Colon (tissue), 2 donors: ENCODE data around the gene APLP1.
"Not testable (repeated sequence)": the region's sequence is repeated elsewhere in the genome, so short reads cannot be mapped to it uniquely, and the experiment has no call there.

Experiments used
- FAIRE-seq: peaks from 2 replicates; lab custom pipeline; 2012; peaks lifted over from hg19 to GRCh38; lab: Jason Lieb, UNC
- donor health status: control.
- donor health status: control.

APLP1 gene

GRCh38 chr19:35904311-35905068 is 36.1 kb downstream of the APLP1 start:
- FAIRE-seq: no peak

GRCh38 chr19:35905178-35905727 is 36.9 kb downstream of the APLP1 start:
- FAIRE-seq: no peak

- no peak for FAIRE-seq
Observed at GRCh38 chr19:35907377-35907745, 39.0 kb downstream of the APLP1 start.

- FAIRE-seq: no peak
Observed at GRCh38 chr19:35908010-35908441, 39.7 kb downstream of the APLP1 start, which contains the start of gene TYROBP. TSS of gene TYROBP (minus strand) at chr19:35908295. CDS start at chr19:35908228, 67 bp downstream.

- FAIRE-seq: no peak
Observed at GRCh38 chr19:35908973-35909683, 40.8 kb downstream of the APLP1 start.

GRCh38 chr19:35909684-35910035 is 41.3 kb downstream of the APLP1 start:
- FAIRE-seq: no peak

GRCh38 chr19:35910355-35910754 is 42.0 kb downstream of the APLP1 start:
- FAIRE-seq: not testable (repeated sequence)

GRCh38 chr19:35911173-35911572 is 42.8 kb downstream of the APLP1 start:
- no peak for FAIRE-seq

GRCh38 chr19:35911790-35912189 is 43.4 kb downstream of the APLP1 start:
- FAIRE-seq: no peak

- FAIRE-seq: no peak
Observed at GRCh38 chr19:35913589-35913988, 45.2 kb downstream of the APLP1 start.

GRCh38 chr19:35915443-35915842 is 47.1 kb downstream of the APLP1 start:
- FAIRE-seq: no peak

- FAIRE-seq: no peak
Observed at GRCh38 chr19:35919306-35919705, 50.9 kb downstream of the APLP1 start.

GRCh38 chr19:35921012-35921411 is 52.6 kb downstream of the APLP1 start:
- no peak for FAIRE-seq

GRCh38 chr19:35925501-35925900 is 57.1 kb downstream of the APLP1 start:
- no peak for FAIRE-seq

- FAIRE-seq: no peak
Observed at GRCh38 chr19:35928507-35928906, 60.1 kb downstream of the APLP1 start.
